Measurements from ENCODE around the gene HOXD11. TPM values are rescaled to one million over a fixed set of nuclear protein-coding genes. Genes with fewer than 3 reads are reported as not detected.

Gene HOXD11
- total RNA-seq, 1 donor from 2014 or later, result not detected

DNA sequence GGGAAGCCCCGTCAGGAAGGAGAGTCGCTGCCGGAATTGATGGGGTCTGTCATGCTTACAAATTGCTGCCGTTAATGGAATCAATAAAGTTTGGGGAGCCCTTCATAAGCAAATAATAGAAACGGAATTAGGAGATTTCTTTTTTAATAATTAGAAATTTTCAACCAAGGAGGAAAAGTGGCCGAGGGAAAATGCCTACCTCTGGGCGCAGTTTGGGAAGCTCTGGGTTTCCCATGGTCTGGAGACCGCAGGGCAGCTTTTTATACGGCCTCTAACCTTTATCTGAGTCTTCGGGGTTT, 24.6 kb upstream of the HOXD11 start:
- Histone ChIP-seq H3K4me1 (peaks cover 13% of the 10 kb centered on the region), H3K36me3 (no peaks in the 10 kb centered on the region), H3K9me3 (no peaks in the 10 kb centered on the region), H3K27ac (no peak overlapping the region), H3K4me3 (no peak overlapping the region), H3K27me3 (ENCODE audit: low read depth) (peaks cover 97% of the 10 kb centered on the region)
- TF ChIP-seq CTCF (IDR thresholded peaks at IDR 0.05), result no peak
- intact Hi-C loops (cut with DNase I), result no loop called here
- ATAC-seq (no peak), DNase-seq (no peak)

DNA sequence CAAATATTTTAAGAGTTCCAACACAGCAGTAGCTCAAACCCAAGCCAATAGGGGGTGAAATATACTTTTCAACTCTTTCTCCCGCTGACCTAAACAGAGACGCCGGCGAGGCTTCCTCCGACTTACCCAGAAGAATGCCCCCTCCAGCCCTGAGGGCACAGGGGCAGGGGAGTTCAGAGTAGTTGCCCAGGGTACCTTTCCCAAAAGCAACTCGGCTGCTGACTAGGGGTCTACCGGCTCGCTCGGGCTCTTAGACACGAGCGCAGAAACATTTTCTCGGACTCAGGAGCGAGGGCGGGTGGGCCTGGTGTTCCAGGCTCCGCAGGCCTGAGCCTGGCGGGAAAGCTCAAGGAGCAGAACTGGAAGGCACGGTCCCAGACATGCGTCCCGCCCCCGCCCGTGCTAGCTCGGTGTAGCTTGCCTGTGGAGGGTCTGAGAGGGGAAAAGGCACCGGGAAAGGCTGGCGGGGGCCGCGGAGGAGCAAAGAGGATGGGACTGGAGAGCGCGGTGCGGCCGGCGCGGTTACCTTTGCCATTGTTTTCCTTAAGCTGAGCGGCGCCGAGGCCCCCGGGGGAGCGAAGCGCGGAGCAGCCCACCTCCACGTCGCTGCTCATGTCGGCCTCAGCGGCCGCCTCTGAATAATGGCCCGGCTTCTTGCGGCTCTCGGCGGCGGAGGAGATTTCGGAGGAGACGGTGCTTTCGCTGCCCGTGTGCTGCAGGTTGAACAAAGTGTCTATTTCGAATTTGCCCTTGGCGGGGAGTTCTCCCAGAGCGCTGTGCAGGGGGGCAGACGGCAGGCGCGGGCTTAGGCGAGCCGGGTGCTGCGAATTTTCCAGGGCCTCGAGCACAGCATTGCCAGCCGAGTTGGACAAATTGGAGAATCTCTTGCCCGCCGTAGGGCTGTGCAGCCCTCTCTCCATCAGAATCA, 24.0 kb upstream of the HOXD11 start:
- DNase-seq, result no peak
- no peaks in the 10 kb centered on the region for H3K9me3 ChIP-seq
- intact Hi-C loops (cut with DNase I), result no loop called here
- H3K4me1 ChIP-seq, result peaks cover 19% of the 10 kb centered on the region
- no peak for ATAC-seq
- no peak for TF ChIP-seq CTCF (IDR thresholded peaks at IDR 0.05)
- H3K27ac ChIP-seq, result no peak overlapping the region
- H3K36me3 ChIP-seq, result no peaks in the 10 kb centered on the region
- no peak overlapping the region for H3K4me3 ChIP-seq
- H3K27me3 ChIP-seq (ENCODE audit: low read depth), result peaks cover 97% of the 10 kb centered on the region

DNA sequence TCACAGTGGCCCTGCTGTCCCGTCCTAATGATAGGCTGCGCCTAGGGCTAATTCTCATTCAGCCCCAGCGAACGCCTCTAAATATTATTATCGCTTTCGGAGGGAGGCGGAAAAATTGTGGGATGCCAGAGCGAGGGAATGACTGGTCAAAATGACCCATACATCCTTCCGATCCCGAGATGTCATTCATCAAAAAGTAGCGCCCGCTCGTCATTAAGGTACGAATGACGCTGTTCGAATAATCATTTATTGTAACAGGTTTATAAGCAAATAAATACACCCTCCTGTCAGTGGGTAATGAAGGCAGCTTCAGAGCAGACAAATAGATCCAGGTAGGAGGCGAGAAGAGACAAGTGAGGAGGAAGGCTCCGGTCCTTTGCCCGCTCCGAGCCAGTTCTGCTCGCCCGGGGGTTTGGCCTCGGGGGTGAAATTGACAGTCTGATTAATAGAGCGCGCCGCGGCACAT, 23.3 kb upstream of the HOXD11 start, which contains the start of gene EVX2:
Gene EVX2, minus strand, starts transcription at position 167 of the 466 bp plus-strand sequence. CDS start 186 bp downstream, outside the sequence.
- no peak within 1 kb of the TSS for H3K27ac ChIP-seq
- intact Hi-C loops (cut with DNase I), result no loop called here
- no peak for TF ChIP-seq CTCF (IDR thresholded peaks at IDR 0.05)
- no peak for DNase-seq
- no peak for ATAC-seq
- H3K27me3 ChIP-seq (ENCODE audit: low read depth), result peaks cover 97% of the 10 kb centered on the region
- H3K36me3 ChIP-seq, result no peaks in the 10 kb centered on the region
- no peaks in the 10 kb centered on the region for H3K9me3 ChIP-seq
- H3K4me1 ChIP-seq, result peaks cover 25% of the 10 kb centered on the region
- no peak within 1 kb of the TSS for H3K4me3 ChIP-seq

DNA sequence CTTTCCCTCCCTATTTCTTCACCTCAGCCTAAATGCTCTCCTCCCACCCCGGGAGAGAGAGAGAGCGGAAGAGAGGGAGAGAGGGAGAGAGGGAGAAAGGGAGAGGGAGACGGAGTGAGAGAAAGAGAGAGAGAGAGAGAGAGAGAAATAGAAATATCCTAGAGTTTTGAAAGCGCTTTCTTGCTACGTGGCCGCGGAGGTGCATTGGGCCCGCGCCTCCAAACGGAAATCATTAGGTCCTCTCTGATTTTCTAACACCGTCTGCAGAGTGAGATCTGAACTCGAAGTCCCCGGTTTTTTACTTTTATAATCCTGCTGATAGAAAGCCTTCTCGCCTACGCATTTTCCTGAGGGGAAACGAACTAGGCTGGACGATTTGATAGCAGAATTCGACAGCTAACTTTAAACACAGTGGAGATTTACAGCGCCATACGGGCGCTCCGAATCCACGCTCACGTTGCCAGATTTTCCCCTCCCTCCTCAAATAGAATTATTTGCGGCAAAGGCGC, 22.4 kb upstream of the HOXD11 start:
- H3K36me3 ChIP-seq, result no peaks in the 10 kb centered on the region
- intact Hi-C loops (cut with DNase I), result no loop called here
- DNase-seq, result no peak

More for the DNA sequence above, 22.4 kb upstream of the HOXD11 start:
- ATAC-seq, result no peak
- Histone ChIP-seq H3K4me1 (peaks cover 21% of the 10 kb centered on the region), H3K4me3 (no peak overlapping the region), H3K27ac (no peak overlapping the region), H3K9me3 (no peaks in the 10 kb centered on the region), H3K27me3 (ENCODE audit: low read depth) (peaks cover 97% of the 10 kb centered on the region)
- no peak for TF ChIP-seq CTCF (IDR thresholded peaks at IDR 0.05)

Measured in lower lobe of right lung (tissue), 2 donors.